Measurements from ENCODE around the gene CAMK2A.
A peak's percentile ranks its signal among the peaks of the same experiment; 100 is the strongest.
"Not testable (repeated sequence)": the region's sequence is repeated elsewhere in the genome, so short reads cannot be mapped to it uniquely, and the experiment has no call there.

Gene CAMK2A

DNA sequence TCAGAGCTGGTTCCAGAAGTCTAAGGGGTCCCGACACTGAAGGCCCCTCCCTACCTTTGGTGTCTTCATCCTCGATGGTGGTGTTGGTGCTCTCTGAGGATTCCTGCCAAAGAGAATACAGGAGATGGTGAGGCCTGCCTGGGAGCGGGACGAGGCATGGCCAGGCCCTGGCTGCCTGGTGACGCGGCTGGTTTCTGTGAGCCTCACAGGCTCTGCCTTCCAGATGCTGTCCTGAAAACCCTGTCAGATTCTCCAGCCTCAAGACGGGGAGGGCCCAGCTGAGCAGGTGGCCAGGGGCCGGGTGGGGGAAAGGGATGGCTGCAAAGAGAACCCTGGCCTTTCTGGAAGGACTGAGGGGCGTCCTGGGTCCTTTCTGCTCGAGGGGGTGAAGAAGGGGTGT, 50.9 kb downstream of the CAMK2A start:
- DNase-seq (ENCODE audit: low spot score in 2 of 2) (no peak), ATAC-seq (replicated peaks; ENCODE audit: extremely low read depth, poor library complexity, severe bottlenecking) (no peak)
- no peak overlapping the region for H3K27ac Mint-ChIP-seq (ENCODE audit: low read depth)
- no peaks in the 10 kb centered on the region for H3K4me1 Mint-ChIP-seq
- no peak overlapping the region for H3K4me3 Mint-ChIP-seq
- H3K36me3 Mint-ChIP-seq (ENCODE audit: insufficient read depth) = no peaks in the 10 kb centered on the region
- H3K27me3 Mint-ChIP-seq = no peaks in the 10 kb centered on the region
- H3K9me3 Mint-ChIP-seq = no peaks in the 10 kb centered on the region

DNA sequence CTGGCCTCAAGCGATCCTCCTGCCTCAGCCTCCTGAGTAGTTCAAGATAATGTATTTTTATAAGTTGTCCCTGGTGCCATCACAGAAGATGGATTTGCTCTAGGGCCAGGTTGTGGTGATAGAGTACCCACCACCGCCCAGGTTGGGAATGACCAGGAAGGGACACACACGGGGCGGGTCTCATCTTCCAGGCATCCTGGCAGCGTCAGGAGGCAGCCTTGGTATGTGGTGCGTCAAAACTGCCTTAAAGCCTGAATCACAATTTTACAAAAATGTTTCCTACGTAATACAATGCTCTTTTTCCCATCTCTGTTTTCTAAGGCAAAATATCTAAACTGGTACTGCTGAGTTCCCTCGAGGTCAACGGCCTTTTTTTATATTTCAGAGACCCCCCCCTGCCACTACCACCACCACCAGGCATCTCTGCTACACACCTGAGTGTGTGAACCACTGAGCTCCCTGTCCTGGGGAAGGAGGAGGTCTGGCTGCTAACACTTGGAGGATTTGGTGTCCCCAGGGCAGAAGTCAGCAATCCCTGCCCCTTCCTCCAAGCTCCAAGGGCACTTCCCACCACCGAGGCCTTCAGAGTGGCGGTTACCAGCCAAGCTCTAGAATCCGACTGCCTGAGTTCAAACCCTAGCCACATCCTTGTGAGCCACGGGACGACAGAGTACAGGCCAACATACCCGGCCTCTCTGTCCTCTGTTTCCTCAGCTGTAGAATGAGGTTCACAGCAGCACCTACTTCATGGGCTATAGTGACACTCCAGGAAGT, 52.4 kb downstream of the CAMK2A start:
- ATAC-seq (replicated peaks; ENCODE audit: extremely low read depth, poor library complexity, severe bottlenecking) = no peak
- no peak overlapping the region for H3K27ac Mint-ChIP-seq (ENCODE audit: low read depth)
- no peaks in the 10 kb centered on the region for H3K27me3 Mint-ChIP-seq
- no peak overlapping the region for H3K4me3 Mint-ChIP-seq
- no peaks in the 10 kb centered on the region for H3K9me3 Mint-ChIP-seq
- no peaks in the 10 kb centered on the region for H3K36me3 Mint-ChIP-seq (ENCODE audit: insufficient read depth)
- no peak for DNase-seq (ENCODE audit: low spot score in 2 of 2)
- H3K4me1 Mint-ChIP-seq = no peaks in the 10 kb centered on the region

DNA sequence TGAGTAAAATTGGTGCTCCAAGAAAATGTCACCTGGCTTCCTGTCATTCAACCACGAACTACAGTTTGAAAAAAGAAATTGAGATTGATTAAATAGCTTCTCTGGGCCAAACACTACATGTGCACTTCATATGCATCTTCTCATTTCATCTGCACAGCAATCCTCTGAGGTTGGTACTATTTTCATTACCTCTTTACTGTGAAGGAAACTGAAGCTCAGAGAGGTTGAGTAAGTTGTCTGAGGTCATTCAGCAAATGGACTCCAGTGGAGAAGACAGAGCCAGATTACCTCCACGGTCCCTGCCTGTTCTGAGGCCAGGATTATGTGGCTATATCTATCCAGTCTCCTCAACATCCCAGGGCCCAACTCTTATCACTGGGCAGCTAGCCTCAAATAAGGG, 53.3 kb downstream of the CAMK2A start:
- H3K27ac Mint-ChIP-seq (ENCODE audit: low read depth) = no peak overlapping the region
- DNase-seq (ENCODE audit: low spot score in 2 of 2) (no peak), ATAC-seq (replicated peaks; ENCODE audit: extremely low read depth, poor library complexity, severe bottlenecking) (no peak)
- no peak overlapping the region for H3K4me3 Mint-ChIP-seq
- no peaks in the 10 kb centered on the region for H3K4me1 Mint-ChIP-seq
- no peaks in the 10 kb centered on the region for H3K9me3 Mint-ChIP-seq
- H3K36me3 Mint-ChIP-seq (ENCODE audit: insufficient read depth) = no peaks in the 10 kb centered on the region
- H3K27me3 Mint-ChIP-seq = no peaks in the 10 kb centered on the region

DNA sequence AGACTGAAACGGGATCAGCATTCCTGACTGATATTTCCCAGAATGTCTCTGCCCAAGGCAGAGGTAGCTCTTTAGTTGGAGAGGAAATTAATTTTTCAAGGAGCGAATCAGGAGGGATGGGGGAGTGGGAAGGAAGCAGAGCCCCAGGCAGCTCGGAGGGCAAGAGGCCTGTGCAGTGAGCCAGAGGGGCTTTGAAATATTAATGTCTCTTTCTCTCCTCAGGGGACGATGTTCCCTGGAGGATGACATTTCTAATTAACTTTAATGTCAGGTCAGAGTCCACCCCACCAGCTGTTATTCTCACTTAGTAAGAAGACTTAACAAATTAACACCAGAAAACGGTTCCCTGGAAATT, 54.1 kb downstream of the CAMK2A start:
- H3K4me1 Mint-ChIP-seq = no peaks in the 10 kb centered on the region
- no peak overlapping the region for H3K4me3 Mint-ChIP-seq
- no peak overlapping the region for H3K27ac Mint-ChIP-seq (ENCODE audit: low read depth)
- no peaks in the 10 kb centered on the region for H3K9me3 Mint-ChIP-seq
- peaks cover under 1% of the 10 kb centered on the region for H3K36me3 Mint-ChIP-seq (ENCODE audit: insufficient read depth)
- no peaks in the 10 kb centered on the region for H3K27me3 Mint-ChIP-seq
- DNase-seq (ENCODE audit: low spot score in 2 of 2) (no peak), ATAC-seq (replicated peaks; ENCODE audit: extremely low read depth, poor library complexity, severe bottlenecking) (no peak)

DNA sequence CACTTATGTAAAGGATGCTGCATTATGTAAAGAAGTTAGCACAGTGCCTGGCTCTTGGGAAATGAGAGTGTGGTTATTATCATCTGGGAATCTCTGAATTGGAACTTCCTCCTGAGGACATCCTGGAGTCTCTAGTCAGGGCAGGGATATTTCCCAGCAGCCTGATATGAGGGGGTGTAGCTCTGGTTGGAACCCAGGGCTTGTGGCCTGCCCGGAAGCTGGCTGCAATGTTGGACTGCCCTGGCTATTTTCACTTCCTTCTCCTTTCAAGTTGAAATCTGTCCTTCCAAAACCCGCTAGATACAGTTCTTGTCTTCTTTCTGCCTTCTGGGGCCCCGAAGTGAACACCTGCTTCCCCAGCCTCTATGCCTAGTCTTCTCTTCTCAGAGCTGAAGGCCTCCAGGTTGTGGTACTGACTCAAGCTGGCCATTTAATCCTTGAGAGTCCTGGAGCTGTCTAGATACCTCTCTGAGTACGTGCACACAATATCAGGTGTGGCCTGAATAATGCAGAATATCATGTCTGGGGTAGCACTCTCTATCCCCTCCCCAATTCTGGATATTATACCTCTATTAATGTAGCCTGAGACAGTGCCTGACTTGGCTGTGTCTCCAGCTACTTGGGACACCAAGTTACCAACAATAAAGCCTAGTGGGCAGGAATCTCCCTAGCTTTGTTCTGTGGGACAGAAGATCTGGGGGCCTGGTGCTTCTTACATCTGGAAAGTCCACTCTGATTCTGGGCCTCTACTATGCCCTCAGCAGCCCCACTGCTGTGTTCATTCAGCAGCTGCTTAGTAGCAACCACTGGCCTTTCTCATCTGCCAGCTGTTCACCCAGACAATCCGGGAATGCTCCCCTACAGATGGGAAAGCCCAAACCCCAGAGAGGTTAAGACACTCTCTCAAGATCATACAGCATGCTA, 54.7 kb downstream of the CAMK2A start:
- Mint-ChIP-seq H3K4me3 (no peak overlapping the region), H3K27ac (ENCODE audit: low read depth) (no peak overlapping the region), H3K9me3 (no peaks in the 10 kb centered on the region), H3K4me1 (no peaks in the 10 kb centered on the region), H3K36me3 (ENCODE audit: insufficient read depth) (peaks cover 1% of the 10 kb centered on the region), H3K27me3 (no peaks in the 10 kb centered on the region)
- DNase-seq (ENCODE audit: low spot score in 2 of 2) = no peak
- ATAC-seq (replicated peaks; ENCODE audit: extremely low read depth, poor library complexity, severe bottlenecking) = no peak

DNA sequence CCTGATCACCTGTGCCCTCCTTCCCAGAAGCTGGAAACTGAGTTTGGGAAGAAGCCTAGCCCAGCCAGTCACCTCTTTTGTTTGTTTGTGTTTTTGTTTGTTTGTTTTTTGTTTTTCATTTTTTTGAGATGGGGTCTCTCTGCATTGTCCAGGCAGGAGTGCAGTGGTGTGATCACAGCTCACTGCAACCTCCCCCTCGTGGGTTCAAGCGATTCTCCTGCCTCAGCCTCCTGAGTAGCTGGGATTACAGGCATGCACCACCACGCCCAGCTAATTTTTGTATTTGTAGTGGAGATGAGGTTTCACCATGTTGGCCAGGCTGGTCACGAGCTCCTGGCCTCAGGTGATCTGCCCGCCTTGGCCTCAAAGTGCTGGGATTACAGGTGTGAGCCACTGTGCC, 55.9 kb downstream of the CAMK2A start:
- H3K4me3 Mint-ChIP-seq; H3K27me3 Mint-ChIP-seq; H3K4me1 Mint-ChIP-seq; H3K36me3 Mint-ChIP-seq (ENCODE audit: insufficient read depth); DNase-seq (ENCODE audit: low spot score in 2 of 2); H3K9me3 Mint-ChIP-seq; H3K27ac Mint-ChIP-seq (ENCODE audit: low read depth); ATAC-seq (replicated peaks; ENCODE audit: extremely low read depth, poor library complexity, severe bottlenecking): not testable (repeated sequence)

DNA sequence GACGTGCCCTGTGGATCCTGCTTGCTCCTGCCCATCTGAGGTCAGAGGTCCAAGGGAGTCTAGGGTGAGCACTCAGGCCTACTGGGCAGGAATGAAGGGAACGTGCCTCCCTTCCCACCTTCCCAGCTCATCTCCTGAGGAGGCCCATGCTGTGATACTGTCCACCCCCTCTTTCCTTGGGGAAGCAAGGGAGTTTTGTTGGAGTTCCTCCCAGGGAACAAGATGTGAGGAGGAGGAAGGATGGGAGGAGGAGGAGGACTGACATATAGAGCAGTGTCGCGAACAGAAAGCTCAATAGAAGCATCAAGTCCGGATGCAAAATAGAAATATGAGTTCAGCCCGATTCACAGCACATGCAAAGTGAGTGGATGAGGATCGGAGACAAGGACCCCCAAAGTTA, 58.7 kb downstream of the CAMK2A start:
- Mint-ChIP-seq H3K27ac (ENCODE audit: low read depth) (no peak overlapping the region), H3K4me3 (no peak overlapping the region), H3K36me3 (ENCODE audit: insufficient read depth) (peaks cover 1% of the 10 kb centered on the region), H3K9me3 (no peaks in the 10 kb centered on the region), H3K4me1 (no peaks in the 10 kb centered on the region), H3K27me3 (no peaks in the 10 kb centered on the region)
- no peak for ATAC-seq (replicated peaks; ENCODE audit: extremely low read depth, poor library complexity, severe bottlenecking)
- no peak for DNase-seq (ENCODE audit: low spot score in 2 of 2)

DNA sequence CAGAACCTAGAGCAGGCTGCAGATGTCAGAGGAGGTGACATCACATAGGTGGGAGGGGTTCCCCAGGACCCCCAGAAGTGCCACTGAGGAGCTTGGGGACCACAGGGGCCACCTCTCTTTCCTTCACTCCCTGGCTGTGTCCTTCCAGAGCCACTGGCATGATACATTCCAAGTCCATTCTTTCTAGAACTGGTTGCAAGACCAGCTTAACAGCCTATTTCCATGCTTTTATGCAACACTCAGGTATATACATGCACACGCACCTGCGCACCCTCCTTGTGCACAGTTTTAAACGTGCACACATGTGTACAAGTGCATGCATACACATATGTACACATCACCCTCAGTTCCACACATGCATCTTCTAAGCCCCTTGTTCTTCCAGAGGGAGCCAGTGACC, 60.0 kb downstream of the CAMK2A start:
- ATAC-seq (replicated peaks; ENCODE audit: extremely low read depth, poor library complexity, severe bottlenecking) (no peak), DNase-seq (ENCODE audit: low spot score in 2 of 2) (no peak)
- no peak overlapping the region for H3K27ac Mint-ChIP-seq (ENCODE audit: low read depth)
- H3K9me3 Mint-ChIP-seq = no peaks in the 10 kb centered on the region
- H3K4me1 Mint-ChIP-seq = no peaks in the 10 kb centered on the region
- peaks cover 1% of the 10 kb centered on the region for H3K36me3 Mint-ChIP-seq (ENCODE audit: insufficient read depth)
- no peak overlapping the region for H3K4me3 Mint-ChIP-seq
- H3K27me3 Mint-ChIP-seq = no peaks in the 10 kb centered on the region

DNA sequence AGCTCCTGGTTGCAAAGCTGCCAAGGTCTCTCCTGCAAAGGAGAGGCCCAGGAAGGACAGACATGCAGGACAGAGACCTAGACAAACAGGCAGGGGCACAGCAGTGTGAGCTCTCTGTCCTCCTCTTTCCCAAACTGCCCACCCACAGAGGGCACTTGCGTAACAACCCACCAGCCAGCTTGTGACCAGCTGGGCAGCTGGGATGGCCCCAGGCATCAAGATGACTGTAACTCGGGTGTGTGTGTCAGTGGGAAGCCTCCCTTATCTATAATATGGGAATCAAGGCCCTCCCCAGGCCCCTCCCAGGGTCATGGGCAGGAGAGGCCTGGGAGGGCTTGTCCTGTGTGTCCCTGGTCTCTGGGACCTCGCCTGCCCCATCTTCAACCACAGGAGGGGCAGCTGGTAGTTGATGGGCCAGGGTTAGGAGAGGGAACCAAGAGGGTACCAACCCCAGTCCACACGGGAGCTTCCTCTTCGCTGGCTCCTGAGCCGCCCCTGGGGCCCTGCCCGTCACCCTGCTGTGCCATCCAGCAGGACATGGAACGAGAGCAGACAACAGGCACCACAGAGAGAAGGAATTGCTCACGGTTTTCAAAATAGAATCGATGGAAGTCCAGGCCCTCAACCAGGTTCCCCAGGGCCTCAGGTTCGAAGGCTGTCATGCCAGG, 61.8 kb downstream of the CAMK2A start:
- no peak for DNase-seq (ENCODE audit: low spot score in 2 of 2)
- Mint-ChIP-seq H3K4me3 (no peak overlapping the region), H3K27me3 (no peaks in the 10 kb centered on the region), H3K27ac (ENCODE audit: low read depth) (no peak overlapping the region), H3K9me3 (no peaks in the 10 kb centered on the region), H3K4me1 (no peaks in the 10 kb centered on the region), H3K36me3 (ENCODE audit: insufficient read depth) (peaks cover 1% of the 10 kb centered on the region)
- no peak for ATAC-seq (replicated peaks; ENCODE audit: extremely low read depth, poor library complexity, severe bottlenecking)

DNA sequence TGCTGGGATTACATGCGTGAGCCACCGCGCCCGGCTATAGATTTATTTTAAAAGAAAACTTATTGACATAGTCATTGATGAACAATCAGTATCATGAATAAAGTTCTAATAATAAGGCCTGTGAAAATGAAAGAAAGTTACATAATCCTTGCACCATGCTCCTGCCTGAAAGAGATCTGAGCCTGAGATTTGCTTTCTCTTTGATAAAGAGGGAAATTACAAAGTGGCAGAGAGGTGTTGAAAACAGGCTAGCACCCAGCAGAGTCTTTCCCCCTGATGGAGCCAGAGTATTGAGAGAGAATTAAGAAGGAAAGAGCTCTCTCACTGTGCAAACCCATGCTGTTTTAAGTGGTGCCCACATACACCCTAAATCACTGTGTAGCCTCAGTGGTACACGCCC, 62.5 kb downstream of the CAMK2A start:
- Mint-ChIP-seq H3K9me3 (no peaks in the 10 kb centered on the region), H3K27ac (ENCODE audit: low read depth) (no peak overlapping the region), H3K4me1 (no peaks in the 10 kb centered on the region), H3K27me3 (no peaks in the 10 kb centered on the region), H3K4me3 (no peak overlapping the region), H3K36me3 (ENCODE audit: insufficient read depth) (peaks cover 1% of the 10 kb centered on the region)
- no peak for DNase-seq (ENCODE audit: low spot score in 2 of 2)
- ATAC-seq (replicated peaks; ENCODE audit: extremely low read depth, poor library complexity, severe bottlenecking) = peak; percentile 3

DNA sequence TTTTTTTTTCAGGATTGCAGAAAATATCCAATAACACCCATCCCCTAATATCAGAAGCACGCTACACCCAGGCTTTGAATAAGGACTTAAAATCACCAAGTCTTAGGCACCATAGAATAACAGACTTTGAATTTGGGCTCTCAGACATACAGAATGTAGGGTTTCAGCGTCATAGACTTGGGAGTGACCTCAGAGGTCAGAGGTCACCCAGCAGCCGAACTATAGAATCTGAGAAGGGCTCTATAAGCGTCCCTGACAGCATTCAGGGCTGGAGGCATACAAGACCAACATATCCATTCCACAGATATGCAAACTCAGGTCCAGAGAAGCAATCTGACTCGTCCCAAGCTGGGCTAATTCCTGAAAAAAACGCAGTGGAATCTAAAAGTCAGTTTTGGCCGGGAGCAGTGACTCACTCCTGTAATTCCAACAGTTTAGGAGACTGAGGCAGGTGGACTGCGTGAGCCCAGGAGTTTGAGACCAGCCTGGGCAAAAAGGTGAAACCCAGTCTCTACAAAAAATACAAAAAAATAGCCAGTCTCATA, 65.0 kb downstream of the CAMK2A start:
- Mint-ChIP-seq H3K9me3 (no peaks in the 10 kb centered on the region), H3K27me3 (no peaks in the 10 kb centered on the region), H3K27ac (ENCODE audit: low read depth) (no peak overlapping the region), H3K4me3 (no peak overlapping the region), H3K36me3 (ENCODE audit: insufficient read depth) (no peaks in the 10 kb centered on the region), H3K4me1 (no peaks in the 10 kb centered on the region)
- ATAC-seq (replicated peaks; ENCODE audit: extremely low read depth, poor library complexity, severe bottlenecking) (no peak), DNase-seq (ENCODE audit: low spot score in 2 of 2) (no peak)

DNA sequence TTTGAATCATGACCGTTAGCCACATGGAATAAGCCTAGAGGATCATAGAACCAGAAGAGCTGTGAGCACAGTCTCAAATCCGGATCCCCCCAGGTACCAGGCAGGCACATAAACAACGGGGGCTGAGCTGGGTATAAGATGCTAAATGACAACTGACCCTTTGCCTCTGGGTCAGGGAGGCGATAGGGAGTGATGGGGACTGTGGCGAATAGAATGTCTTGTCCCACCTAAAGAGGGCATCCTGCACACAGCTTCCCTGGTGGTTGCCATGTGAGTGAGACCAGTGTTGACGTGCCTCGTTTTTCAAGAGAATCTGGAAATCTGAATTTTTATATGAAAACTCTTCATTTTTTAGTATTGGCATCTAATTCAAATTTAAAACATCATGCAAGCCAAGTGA, 66.1 kb downstream of the CAMK2A start:
- H3K27me3 Mint-ChIP-seq = peaks cover under 1% of the 10 kb centered on the region

More for the DNA sequence above, 66.1 kb downstream of the CAMK2A start:
- Mint-ChIP-seq H3K4me1 (no peaks in the 10 kb centered on the region), H3K9me3 (no peaks in the 10 kb centered on the region), H3K4me3 (no peak overlapping the region), H3K36me3 (ENCODE audit: insufficient read depth) (no peaks in the 10 kb centered on the region), H3K27ac (ENCODE audit: low read depth) (no peak overlapping the region)
- DNase-seq (ENCODE audit: low spot score in 2 of 2) = no peak
- no peak for ATAC-seq (replicated peaks; ENCODE audit: extremely low read depth, poor library complexity, severe bottlenecking)

Data from central memory CD8-positive, alpha-beta T cell (primary cell).